Progenitor cell of endocrine pancreas (in vitro differentiated cells): ENCODE results near the gene PTCD1. TPM values are rescaled to one million over a fixed set of nuclear protein-coding genes. Genes with fewer than 3 reads are reported as not detected.
A peak's percentile ranks its signal among the peaks of the same experiment; 100 is the strongest.
"Not testable (repeated sequence)": the region's sequence is repeated elsewhere in the genome, so short reads cannot be mapped to it uniquely, and the experiment has no call there.

Experiments
- DNase-seq: peaks from one replicate; pipeline ENCODE4 v3.0.0; 2021; ENCODE audit warnings: low spot score; ENCODE audit not compliant: unreplicated experiment
- H3K27ac Mint-ChIP-seq: 2 replicates; pipeline ENCODE4 v1.8.0; 2021; ENCODE audit warnings: mild to moderate bottlenecking, moderate library complexity, mixed read lengths
- H3K27me3 Mint-ChIP-seq: 2 replicates; pipeline ENCODE4 v1.8.0; 2021; ENCODE audit warnings: mixed read lengths
- H3K36me3 Mint-ChIP-seq: 2 replicates; pipeline ENCODE4 v1.8.0; 2022; ENCODE audit warnings: mixed read lengths; ENCODE audit not compliant: insufficient read depth
- H3K4me1 Mint-ChIP-seq: 2 replicates; pipeline ENCODE4 v1.8.0; 2021; ENCODE audit warnings: low read depth, mixed read lengths
- H3K4me3 Mint-ChIP-seq: 2 replicates; pipeline ENCODE4 v1.8.0; 2021; ENCODE audit warnings: low read depth, mild to moderate bottlenecking, moderate library complexity, mixed read lengths
- H3K9me3 Mint-ChIP-seq: 2 replicates; pipeline ENCODE4 v1.8.0; 2021; ENCODE audit warnings: low read depth, mixed read lengths
- CTCF ChIP-seq: fragments of 200-600 bp; sonication (generic); IDR thresholded peaks from one replicate; pipeline ENCODE4 v1.5.0; 2021; ENCODE audit warnings: antibody characterized with exemption, mild to moderate bottlenecking; ENCODE audit not compliant: unreplicated experiment
- total RNA-seq: library from RNA; stranded (reverse); gene quantifications from 2 replicates; pipeline ENCODE4 v1.2.1, GENCODE V29; 2021

PTCD1 gene
- total RNA-seq, 1 donor from 2014 or later, result 16.8 TPM

GRCh38 chr7:99437946-99438572 lies 539 bp downstream of the PTCD1 start:
- Mint-ChIP-seq H3K9me3 (no peaks in the 10 kb centered on the region), H3K27me3 (no peaks in the 10 kb centered on the region), H3K27ac (peak overlapping the region; percentile 98), H3K4me1 (peaks cover 15% of the 10 kb centered on the region), H3K4me3 (peak overlapping the region; percentile 98), H3K36me3 (peaks cover 8% of the 10 kb centered on the region)
- no peak for DNase-seq
- TF ChIP-seq CTCF, result no peak

GRCh38 chr7:99433158-99433557 lies 5.4 kb downstream of the PTCD1 start:
- no peak overlapping the region for H3K4me3 Mint-ChIP-seq
- peaks cover 19% of the 10 kb centered on the region for H3K36me3 Mint-ChIP-seq
- H3K27me3 Mint-ChIP-seq, result no peaks in the 10 kb centered on the region
- peak overlapping the region; percentile 69 for H3K27ac Mint-ChIP-seq
- H3K9me3 Mint-ChIP-seq, result no peaks in the 10 kb centered on the region
- DNase-seq, result no peak
- no peak for TF ChIP-seq CTCF
- peaks cover 17% of the 10 kb centered on the region for H3K4me1 Mint-ChIP-seq

- peaks cover 22% of the 10 kb centered on the region for H3K4me1 Mint-ChIP-seq
- H3K4me3 Mint-ChIP-seq, result peak overlapping the region; percentile 16
- H3K36me3 Mint-ChIP-seq, result peaks cover 24% of the 10 kb centered on the region
- H3K27ac Mint-ChIP-seq, result peak overlapping the region; percentile 97
- H3K9me3 Mint-ChIP-seq, H3K27me3 Mint-ChIP-seq, DNase-seq: not testable (repeated sequence)
These were observed 6.7 kb downstream of the PTCD1 start for GRCh38 chr7:99431756-99432540.

- Mint-ChIP-seq H3K36me3 (peaks cover 24% of the 10 kb centered on the region), H3K27ac (no peak overlapping the region), H3K27me3 (no peaks in the 10 kb centered on the region), H3K9me3 (no peaks in the 10 kb centered on the region), H3K4me1 (peaks cover 22% of the 10 kb centered on the region), H3K4me3 (no peak overlapping the region)
- DNase-seq, result no peak
- TF ChIP-seq CTCF, result no peak
These were observed 8.8 kb downstream of the PTCD1 start for GRCh38 chr7:99429756-99430155.

GRCh38 chr7:99428972-99429566 lies 9.5 kb downstream of the PTCD1 start:
- no peak overlapping the region for H3K27ac Mint-ChIP-seq

More at GRCh38 chr7:99428972-99429566, 9.5 kb downstream of the PTCD1 start:
- TF ChIP-seq CTCF, result no peak
- Mint-ChIP-seq H3K9me3 (no peaks in the 10 kb centered on the region), H3K4me3 (no peak overlapping the region), H3K4me1 (peaks cover 22% of the 10 kb centered on the region), H3K36me3 (peaks cover 25% of the 10 kb centered on the region), H3K27me3 (no peaks in the 10 kb centered on the region)
- DNase-seq, result no peak
